ENCODE results near the gene ATP6V0E1.

DNA sequence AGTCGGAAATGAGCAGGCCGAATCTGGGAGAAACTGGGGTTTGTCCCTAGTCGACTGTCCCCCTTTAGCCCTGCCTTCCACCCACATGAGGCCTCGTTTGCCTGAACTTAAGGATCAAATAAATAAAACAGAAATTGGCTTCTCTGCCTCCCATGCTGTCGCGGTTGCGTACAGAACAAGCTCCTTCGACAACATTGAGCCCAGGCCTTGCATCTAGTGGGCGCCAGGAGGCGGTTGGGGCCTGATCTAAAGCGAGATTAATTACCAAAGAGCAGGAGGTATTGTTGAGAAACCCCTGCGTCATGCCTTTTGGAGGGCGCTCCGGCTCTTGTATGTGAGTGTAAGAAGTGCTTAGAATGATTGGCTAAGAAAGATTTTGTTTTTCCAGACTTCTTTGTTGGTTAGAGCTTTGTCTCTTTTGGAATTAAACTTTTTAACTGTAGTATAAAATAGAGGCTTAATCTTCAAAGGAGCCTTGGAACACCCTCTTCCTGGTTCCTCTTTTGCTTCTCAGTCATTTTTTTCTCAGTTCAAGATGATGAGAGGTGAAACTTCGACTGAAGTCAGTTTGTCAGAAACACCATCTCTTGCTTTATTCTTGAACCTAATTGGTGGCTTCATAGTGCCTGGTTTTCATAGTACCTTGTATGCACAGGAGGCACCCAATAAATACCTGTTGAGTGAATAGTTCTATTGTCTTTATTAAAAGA, 828 bp downstream of the ATP6V0E1 start:
- TF ChIP-seq POLR2A (IDR thresholded peaks at IDR 0.05) = no peak
- peak; percentile 30 to 60 (median 54) for TF ChIP-seq CTCF (IDR thresholded peaks at IDR 0.05)
